HG02973 (cell line): Measurements from ENCODE around the gene PTEN.
"Not testable (repeated sequence)": the region's sequence is repeated elsewhere in the genome, so short reads cannot be mapped to it uniquely, and the experiment has no call there.

Experiments used
- ATAC-seq: cut with Tn5 transposase; IDR thresholded peaks from one replicate; pipeline ENCODE4 v1.9.1; 2021; ENCODE audit warnings: moderate library complexity; ENCODE audit not compliant: unreplicated experiment

PTEN gene

DNA sequence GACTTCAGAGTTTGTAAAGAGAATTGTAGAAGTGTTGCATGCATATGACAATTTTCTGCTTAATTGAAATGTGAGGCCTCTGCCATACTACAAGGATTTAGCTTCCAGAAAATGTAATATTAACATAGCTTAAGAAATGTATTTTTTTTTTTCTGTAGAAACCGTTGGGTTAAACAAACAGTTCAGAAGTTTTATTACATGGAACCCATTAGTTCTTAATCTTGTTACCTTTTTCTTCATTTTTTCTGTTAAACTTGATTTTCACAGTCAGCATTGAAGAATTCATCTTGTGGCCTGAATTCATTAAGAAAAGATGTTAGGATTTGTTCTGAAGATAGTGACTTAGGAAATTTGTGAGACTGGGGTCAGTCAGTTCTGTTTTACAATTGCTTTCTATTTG is 4.9 kb downstream of the PTEN start:
- ATAC-seq, result no peak

DNA sequence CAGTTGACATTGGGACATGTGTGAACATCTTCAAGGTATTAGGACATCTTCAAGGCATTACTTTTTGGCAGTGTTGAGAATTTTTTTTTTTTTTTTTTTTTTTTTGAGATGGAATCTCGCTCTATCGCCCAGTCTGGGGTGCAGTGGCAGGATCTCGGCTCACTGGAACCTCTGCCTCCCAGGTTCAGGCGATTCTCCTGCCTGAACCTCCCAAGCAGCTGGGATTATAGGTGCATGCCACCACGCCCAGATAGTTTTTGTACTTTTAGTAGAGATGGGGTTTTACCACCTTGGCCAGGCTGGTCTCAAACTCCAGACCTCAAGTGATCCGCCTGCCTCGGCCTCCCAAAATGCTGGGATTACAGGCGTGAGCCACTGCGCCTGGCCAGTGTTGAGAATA is 5.7 kb downstream of the PTEN start:
- ATAC-seq, result not testable (repeated sequence)

DNA sequence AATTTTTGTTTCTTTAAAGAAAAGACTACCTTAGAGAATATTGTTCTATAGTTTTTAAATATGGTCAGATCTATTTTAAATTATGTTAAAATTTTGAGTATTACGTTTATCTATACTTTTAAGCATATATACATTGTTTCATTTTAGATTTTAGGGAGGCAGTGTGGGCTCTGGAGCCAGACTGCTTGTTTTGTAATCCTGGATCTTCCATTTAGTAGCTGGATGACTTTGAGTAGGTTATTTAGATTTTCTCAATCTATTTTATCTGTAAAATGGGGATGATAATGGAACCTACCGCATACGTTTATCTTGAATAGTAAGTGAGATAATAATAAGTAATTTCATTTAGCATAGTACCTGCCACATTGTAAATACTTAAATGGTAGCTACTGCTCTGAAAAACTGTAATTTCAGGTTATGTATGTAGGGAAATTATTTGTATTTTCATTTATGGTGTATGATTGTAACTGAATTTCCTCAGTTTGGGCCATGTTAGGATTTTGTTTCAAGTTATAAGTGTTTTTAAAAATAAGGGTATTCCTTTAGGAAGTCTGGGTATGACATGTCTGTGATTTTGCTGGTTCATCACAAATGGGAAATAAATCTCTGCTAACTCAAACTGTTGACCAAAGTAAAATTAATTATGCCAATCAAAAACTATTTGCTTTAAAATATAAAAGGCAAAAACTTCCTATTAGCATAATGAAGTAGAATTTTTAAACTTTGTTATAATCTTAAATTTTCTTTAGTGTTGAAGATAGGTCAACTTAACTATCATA is 6.5 kb downstream of the PTEN start:
- ATAC-seq, result no peak

DNA sequence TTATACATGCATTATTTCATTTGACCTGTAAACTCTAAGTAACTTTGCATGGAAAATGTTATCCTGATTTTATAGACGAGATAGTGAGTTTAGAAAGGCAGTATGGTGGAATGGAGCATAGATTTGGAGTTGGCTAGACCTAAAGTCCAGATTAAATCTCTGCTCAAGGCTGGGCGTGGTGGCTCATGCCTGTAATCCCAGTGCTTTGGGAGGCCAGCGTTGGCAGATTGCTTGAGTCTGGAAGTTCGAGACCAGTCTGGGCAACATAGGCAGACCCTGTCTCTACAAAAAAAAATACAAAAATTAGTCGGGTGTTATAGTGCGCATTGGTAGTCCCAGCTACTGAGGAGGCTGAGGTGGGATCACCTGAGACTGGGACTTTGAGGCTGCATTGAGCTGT is 9.4 kb downstream of the PTEN start:
- no peak for ATAC-seq

DNA sequence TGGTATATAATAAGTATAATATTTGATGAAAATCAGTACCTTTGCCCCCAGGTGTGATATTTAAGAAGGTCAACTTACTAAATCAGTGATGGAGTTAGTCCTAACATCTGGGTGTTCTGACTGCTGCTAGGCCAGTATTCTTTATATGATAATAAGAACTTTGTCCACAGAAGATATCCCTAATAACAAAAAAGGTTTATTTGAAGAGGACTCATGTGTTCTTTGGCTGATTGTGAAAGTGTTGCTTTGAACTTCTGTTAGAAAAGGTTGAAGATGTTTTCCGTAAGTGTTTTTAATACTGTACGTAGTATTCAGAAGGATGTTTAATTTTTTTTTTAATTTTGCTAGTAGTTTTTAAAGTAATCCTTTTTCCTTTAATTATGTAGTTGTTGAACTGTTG is 10.2 kb downstream of the PTEN start:
- ATAC-seq, result no peak

DNA sequence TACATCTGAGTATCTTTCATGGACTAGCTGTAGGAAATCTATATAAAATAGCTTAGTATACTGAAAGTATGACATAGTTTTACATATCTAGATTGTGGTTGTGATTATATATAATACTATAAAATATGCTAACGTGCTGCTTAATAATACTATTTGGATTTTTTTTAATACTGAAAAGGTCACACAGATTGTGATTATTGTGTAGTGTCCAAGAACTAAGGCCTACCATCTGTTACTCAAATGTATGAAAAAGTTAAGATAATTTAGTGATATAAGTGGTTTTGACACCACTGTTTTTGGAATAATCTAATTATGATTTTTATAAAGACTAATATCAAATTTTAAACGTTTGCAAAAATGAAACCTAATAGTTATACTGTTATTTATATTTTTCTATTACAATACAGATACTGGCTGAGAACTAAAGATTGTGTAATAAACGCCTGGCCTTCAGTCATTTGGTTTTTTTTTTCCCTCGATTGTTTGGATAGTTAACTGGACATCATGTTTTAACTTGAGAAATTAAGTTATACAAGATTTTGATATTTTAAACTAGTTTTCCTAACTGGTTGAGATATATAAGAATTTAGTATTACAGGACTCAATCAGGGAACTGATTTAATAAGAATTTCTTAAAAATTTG is 12.6 kb downstream of the PTEN start:
- ATAC-seq, result no peak

DNA sequence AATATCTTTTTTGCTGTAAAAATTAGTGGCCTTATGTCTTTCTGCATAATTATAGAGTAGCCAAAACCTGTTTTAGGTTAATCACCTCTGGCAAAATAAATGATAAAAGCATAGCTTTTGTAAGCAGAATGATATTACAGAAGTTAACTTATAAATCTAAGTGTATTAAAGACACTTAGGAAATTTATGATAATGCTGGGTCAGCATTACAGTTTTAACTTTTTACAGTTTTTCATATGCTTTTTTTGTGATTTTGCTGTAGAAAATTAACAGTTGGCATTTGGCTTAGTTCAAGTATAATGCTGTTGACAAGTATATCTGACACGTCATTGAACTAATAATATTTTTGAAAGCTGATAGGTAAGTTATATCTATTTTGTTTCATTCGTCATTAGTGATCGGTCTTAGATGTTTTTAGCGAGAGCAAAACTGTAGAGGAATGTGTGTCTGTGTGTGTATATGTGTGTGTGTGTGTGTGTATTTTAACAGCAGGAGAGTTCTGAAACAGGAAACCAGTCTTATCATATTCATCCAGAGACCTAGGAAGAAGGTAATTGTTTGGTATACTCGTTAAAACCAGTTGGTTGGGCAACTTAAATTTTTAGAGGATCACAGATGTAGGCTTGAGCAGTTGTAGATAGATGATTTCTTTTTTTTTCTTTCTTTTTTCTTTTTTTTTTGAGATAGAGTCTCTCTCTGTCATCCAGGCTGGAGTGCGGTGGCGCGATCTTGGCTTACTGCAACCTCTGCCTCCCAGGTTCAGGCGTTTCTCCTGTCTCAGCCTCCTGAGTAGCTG is 15.4 kb downstream of the PTEN start:
- no peak for ATAC-seq

DNA sequence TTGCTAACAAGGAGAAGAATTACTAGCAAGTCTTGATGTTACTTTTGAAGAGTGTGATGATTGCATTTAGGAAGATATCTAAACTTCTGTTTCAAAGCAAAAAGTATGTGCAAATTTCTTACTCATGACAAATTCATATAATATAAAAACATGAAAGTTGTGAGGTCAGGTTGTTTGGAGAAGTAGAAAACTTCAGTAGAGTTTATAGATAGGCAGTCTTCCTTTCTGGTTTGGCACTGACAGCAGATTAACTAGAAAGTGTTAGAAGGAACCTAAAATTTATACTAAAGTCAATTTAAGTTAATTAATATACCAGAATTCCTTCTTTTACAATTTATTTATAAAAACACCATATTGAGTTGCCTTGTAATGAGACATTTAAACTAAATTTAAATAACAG is 16.9 kb downstream of the PTEN start:
- ATAC-seq, result no peak

DNA sequence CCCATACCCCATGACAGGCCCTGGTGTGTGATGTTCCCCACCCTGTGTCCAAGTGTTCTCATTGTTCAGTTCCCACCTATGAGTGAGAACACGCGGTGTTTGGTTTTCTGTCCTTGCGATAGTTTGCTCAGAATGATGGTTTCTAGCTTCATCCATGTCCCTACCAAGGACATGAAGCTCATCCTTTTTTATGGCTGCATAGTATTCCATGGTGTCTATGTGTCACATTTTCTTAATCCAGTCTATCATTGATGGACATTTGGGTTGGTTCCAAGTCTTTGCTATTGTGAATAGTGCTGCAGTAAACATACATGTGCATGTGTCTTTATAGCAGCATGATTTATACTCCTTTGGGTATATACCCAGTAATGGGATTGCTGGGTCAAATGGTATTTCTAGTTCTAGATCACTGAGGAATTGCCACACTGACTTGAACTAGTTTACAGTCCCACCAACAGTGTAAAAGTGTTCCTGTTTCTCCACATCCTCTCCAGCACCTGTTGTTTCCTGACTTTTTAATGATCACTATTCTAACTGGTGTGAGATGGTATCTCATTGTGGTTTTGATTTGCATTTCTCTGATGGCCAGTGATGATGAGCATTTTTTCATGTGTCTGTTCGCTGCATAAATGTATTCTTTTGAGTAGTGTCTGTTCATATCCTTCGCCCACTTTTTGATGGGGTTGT is 18.1 kb downstream of the PTEN start:
- not testable (repeated sequence) for ATAC-seq

DNA sequence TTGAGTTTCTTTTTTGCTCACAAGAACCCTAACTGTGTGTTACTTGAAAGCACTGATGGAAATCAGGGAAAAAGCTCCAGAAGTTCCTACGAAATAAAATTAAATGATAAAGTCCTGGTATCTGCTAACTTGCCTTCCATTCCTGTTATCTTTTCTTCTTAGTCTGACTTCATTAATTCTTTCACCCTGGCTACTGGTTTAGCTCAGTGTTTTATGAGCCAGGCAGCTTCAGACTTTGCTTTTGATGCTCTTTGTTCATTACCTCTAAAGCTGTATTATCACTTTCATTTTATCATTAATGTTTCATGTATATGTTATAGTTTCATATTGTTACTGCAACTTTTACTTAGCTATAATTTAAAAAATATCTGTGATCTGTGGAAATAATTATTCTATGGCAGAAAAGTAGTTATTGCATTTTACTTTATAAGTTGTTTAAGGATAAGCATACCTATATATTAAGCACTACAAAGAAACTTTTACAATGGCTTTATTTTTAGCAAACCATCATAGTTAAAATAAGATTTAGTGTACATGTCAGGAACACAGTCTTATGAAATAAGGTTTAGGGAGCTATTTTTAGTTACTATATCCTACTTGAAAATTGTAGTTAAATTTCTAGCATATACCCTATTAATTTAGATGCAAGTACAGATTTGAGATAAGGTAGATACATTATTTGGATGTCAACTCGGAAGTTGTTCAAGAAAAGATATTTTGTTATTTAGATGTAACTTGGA is 19.3 kb downstream of the PTEN start:
- no peak for ATAC-seq

DNA sequence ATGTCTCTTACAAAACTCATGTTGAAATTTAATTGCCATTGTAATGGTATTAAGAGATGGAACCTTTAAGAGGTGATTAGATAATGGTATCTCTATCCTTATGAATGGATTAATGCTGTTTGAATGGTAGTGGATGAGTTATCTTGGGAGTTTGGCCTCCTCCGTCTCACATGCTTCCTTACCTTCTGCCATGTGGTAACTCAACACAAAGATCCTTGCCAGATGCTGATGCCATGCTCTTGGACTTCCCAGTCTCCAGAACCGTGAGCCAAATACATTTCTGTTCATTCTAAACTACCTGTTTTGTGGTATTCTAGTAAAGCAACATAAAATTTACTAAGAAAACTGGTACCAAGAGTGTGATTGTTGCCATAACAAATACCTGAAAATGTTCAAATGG is 23.2 kb downstream of the PTEN start:
- no peak for ATAC-seq

DNA sequence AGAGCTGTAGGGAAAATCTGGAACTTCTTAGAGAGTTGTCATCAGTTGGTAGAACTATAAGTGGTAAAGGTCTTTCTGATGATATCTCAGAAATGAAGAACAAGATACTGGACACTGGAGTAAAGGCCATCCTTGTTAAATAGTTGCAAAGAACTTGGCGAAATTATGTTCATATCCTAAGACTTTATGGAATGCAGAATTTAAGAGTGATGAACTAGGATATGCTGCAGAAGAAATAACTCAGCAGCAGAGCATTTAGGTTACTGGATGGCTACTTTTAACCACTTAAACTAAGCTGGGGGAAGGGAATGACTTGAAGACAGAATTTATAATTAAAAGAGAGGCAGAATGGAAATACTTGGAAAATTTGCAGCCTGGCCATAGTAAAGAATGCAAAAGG is 23.7 kb downstream of the PTEN start:
- no peak for ATAC-seq

DNA sequence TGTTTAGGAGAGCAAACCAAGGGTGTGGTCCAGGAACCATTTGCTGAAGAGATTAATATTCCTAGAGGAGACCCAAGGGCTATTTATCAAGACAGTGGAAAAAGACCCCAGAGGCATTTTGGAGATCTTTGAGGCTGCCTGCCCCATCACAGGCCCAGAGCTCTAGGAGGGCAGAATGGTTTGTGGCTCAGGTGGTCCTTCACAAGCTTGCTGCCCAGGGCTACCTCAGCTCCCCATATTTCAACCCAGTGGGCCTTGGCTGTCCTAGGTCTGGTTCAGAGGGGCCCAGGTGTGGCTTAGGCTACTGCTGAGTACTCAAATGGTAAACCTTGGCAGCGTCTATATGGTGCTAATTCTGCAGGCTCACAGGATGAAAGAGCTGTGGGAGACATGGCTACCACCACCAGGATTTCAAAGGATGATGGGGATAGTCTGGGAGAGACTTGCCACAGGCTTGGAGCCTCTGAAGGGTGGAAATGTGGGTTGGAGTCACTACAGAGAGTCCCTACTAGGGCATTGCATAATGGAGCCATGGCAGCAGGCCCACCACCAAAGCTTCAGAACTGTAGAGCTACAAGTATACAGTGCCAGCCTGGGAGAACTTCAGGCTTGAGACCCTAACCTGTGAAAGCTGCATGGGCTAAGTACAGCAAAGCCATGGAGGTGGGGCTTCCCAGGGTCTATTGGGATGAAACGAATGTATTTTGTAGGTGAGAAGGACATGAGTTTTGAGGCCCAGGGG is 24.3 kb downstream of the PTEN start:
- no peak for ATAC-seq

DNA sequence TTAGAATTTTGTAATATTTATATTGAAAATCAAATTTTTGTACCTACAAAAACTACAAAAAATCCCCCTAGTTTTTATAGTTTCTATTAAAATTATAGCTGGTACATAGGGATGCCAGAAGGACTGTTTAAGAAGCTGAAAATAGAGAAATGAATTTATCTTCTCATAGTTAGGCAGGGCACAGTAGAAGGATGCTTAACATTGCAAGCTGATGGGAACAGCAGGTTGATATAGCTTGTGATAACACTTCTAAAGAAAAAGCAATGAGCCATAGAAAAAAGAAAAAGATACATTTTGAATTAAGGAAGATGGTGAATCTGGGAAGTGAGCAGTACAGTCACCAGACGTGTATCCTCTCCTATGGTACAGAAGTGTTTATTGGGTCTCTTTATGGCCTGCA is 32.0 kb downstream of the PTEN start:
- no peak for ATAC-seq

DNA sequence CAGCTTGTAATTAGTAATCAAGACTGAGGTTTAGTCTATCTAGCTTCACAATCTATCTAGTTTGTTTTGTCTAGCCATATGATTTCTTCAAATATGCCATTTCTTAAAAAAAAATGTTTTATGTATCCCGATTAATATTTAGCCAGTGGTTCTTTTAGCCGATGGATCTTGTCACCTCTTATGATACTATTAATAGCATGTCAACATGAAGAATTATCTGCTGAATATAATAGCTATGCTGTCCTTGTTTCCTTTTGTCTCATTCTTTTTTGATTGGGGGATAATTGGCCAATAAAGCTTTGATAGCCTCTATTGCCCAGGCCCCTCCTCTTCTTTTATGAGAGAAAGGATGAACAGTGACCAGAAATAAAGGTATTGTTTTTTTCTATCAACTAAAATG is 32.8 kb downstream of the PTEN start:
- ATAC-seq, result no peak

DNA sequence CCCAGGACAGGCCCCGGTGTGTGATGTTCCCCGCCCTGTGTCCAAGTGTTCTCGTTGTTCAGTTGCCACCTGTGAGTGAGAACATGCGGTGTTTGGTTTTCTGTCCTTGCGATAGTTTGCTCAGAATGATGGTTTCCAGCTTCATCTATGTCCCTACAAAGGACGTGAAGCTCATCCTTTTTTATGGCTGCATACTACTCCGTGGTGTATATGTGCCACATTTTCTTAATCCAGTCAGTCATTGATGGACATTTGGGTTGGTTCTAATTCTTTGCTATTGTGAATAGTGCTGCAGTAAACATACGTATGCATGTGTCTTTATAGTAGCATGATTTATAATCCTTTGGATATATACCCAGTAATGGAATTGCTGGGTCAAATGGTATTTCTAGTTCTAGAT is 34.5 kb downstream of the PTEN start:
- not testable (repeated sequence) for ATAC-seq

DNA sequence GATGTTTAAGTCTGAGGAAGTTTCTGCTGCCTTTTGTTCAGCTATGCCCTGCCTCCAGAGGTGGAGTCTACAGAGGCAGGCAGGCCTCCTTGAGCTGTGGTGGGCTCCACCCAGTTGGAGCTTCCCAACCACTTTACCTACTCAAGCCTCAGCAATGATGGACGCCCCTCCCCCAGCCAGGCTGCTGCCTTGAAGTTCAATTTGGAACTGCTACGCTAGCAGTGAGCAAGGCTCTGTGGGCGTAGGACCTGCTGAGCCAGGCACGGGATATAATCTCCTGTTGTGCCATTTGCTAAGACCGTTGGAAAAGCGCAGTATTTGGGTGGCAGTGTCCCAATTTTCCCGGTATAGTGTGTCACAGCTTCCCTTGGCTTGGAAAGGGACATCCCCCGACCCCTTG is 40.0 kb downstream of the PTEN start:
- not testable (repeated sequence) for ATAC-seq

DNA sequence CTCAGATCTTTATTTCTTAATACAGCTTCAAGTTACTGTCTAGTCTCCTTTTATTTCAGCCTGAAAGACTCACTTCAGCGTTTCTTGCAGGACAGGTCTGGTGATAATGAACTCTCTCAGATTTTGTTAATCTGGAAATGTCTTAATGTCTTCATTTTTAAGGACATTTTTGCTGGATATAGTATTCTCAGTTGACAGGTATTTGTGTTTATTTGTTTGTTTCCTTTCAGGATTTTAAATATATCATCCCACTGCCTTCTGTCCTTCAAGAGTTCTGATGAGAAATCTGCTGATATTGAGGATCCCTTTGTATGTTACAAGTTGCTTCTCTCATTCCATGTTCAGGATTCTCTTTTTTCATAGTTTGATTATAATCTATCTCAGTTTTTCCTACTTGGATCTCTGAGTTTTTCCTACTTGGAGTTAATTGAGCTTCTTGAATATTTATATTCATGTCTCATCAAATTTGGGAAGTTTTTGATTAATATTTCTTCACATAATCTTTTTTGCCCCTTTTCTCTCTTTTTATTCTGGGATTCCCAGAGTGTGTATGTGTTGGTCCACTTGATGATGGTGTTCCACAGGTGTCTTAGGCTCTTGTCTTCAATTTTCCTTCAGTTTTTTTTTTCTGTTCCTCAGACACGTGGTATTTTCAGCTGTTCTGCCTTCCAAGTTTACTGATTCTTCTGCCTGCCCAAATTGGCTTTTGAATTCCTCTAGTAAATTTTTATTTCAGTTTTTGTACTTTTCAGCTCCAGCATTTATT is 49.9 kb downstream of the PTEN start:
- no peak for ATAC-seq

DNA sequence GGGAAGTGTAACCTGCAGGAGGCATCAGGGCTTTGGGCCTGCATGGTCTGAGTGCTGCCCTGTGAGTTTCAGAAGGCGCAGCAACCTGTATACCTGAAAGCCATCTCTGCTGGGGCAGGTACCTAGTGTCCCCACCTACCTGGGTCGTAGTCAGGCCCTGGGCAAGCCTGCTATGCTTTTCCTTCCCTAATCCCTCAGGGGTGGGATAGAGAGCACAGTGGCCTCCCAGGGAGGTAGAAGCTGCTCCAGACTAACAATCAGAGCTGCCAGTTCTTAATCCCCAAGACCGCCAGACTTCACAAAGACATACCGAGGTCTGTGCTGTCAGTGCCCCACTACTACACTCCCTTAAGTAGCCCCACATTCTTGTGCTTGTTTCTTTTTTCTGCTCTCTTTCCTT is 52.0 kb downstream of the PTEN start:
- ATAC-seq, result no peak
